Medulla oblongata (tissue), 1 donor: ENCODE results near the gene IRF6.
A peak's percentile ranks its signal among the peaks of the same experiment; 100 is the strongest.

Experiments
- DNase-seq: peaks from one replicate; pipeline ENCODE4 v3.0.0-alpha.2; 2015; ENCODE audit errors: extremely low spot score

IRF6 gene

DNA sequence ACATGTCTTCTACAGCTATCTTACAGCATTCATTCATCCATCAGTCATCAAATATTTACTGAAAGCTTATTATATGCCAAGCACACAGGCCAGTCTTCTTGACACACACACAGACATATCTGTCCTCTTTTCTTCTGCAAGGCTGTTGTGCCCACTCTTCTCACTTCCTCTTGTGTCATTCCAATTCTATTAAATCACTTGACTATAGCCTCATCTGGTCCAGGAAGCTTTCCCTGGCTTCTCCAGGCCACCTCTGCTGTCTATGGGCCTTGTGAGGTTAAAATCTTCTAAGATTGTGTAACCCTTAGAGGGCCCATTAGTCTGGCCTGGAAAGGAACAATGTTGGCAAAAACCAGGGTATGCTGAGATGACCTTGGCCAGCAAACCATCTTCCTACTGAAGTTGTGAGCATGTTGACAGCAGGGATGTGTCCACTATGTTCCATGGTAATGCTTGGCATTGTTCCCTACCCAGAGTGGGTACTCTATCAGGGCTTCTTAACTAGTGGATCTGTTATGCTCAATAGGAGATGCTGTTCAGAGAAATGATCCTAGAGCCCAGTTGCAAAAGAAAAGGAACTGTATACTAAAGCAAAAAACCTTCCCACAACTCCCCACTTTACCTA lies 44.8 kb downstream of the IRF6 start:
- DNase-seq = no peak

DNA sequence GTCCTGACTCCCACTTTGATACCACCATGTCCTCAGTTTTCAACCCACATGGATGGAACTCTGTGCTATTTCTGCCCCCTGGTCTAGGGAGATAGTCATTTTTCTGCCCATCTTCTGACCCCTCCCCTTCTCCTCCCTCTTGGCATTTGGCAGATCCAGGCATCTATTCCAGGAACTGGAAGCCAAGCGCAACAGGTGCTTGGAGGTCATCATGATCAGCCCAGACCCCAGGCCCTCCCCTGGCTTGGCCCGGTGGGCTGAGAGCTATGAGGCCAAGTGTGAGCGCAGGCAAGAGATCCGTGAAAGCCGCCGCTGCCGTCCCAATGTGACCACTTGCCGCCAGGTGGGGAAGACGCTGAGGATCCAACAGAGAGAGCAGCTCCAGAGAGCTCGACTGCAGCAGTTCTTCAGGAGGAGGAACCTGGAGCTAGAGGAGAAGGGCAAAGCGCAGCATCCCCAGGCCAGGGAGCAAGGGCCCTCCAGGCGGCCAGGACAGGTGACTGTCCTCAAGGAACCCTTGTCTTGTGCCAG lies 46.0 kb downstream of the IRF6 start:
- DNase-seq = no peak

DNA sequence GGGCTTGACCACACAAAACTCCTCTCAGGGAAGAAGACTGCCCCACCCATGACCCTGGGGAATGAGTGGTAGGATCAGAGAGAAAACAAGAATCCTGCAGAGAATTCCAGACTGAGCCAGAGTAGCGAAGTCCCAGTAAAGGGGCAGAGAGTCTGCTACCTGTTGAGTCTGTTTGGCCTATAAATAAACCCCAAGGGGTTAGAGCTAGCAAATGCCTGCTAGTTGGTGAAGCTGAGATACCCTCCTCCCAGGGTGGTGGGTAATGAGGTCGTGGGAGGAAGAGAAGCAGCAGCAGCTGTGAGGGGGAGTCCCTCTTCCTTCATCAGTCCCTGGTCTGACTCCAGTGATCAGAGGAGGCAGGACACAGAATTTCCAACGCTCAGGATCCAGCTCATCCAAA lies 47.5 kb downstream of the IRF6 start:
- DNase-seq = no peak

DNA sequence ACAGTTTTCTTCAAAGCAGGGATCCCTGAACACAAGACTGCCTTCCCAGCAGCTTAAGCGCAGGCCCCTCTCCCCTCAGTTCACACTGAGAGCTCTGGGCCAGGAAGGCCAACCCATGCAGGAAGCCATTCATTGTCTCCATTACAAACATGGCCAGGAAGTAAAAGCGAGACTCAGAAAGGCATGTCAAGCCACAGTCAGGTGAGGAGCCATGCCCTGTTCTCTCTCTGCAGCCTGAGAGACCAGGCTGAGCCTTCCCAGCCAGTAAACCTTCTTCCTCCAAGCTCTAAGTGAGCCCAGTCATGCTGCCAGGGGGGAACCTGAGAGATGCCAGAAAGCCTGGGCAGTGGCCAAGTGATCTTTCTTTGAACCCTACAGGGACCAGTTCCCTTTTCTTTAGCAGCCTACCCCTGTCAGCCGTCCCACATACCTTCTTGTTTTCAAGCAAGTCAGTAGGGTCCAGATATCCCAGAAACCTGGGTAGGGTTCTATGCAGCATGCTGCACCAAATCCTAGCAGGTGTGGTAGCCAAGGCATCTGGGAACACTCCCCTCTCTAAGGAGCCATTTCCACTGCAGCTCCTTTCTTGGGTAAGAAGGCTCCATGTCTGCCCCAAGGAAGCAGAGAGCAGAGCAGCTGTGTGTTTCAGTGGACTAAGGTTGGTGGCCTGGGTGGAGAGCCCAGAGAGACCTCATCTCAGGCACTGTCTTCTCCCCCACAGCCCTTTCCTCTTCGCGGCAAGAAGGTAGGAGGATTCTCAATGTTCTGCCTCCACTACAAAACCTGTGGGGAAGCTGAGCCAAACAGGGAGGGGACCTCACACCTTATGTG lies 49.1 kb downstream of the IRF6 start:
- peak; percentile 74 for DNase-seq

DNA sequence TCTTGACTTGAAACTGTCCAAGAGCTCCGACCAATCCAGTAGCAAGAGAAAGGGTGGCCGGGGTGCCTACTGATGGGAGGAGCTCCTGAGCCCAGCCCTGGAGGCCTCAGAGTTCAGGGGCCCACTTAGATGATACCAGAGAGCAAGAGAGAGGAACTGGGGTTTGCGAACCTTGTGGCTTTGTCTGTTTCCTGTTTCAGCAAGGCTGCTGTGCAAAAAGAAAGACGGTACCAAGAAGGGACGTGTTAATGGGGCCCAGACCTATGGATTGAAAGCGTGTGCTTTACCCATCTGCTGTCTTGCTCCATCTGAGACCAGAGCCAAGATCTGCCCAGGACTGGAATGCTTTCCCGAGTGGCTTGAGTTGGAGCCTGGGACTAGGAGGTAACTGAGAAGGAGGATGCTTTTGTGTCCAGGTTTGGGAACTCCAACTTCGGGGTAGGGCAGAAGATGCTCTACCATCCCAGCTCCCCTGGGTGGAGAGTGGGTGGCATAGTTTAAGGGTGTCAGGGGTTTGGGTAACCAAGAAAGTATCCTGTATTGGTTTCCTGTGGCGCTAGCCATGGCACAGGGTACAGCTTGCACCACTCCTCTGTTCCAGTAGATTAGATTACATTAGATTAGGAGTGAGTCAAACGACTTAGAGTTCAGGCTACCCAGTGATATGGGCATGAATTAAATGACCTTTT lies 49.9 kb downstream of the IRF6 start, which contains the start of gene TRAF3IP3:
Gene TRAF3IP3, plus strand, starts transcription at position 128 of the 689 bp plus-strand sequence. CDS start 3,987 bp downstream, outside the sequence.
- DNase-seq = peak; percentile 77

DNA sequence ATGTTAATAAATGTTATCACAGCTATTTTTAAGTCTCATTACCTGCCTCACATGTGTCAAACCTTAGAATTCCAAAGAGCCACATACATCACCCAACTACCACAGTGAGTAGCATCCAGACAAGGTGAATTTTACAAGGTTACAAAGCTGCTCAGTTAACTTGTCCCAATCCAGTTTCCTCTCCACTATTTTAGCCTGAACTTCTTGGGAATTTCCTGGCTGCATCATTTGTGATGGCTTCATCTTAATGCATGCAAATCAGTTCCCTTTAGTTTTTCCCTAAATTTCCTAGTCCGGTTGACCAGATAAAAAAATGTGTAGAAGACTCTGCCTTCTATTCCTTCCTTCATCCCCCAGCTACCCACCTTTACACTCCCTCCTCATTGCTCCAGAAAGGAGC lies 50.7 kb downstream of the IRF6 start:
- DNase-seq = no peak

DNA sequence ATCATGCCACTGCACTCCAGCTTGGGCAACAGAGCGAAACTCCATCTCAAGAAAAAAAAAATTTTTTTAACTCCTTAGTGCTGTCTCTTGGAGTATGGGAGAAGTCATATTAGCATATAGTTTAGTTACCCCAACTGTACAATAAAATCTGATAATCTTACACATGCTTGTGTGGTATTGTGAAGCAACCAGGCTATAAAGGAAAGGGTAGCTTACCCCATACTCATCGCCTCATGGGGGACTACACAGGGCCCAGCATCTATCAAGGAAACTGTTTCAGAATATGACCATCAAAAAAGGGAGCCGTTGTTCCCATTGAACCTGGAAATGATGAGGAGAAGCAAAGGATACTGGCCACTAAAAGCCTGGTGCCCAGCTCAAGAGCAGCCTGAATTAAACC lies 53.1 kb downstream of the IRF6 start:
- no peak for DNase-seq

DNA sequence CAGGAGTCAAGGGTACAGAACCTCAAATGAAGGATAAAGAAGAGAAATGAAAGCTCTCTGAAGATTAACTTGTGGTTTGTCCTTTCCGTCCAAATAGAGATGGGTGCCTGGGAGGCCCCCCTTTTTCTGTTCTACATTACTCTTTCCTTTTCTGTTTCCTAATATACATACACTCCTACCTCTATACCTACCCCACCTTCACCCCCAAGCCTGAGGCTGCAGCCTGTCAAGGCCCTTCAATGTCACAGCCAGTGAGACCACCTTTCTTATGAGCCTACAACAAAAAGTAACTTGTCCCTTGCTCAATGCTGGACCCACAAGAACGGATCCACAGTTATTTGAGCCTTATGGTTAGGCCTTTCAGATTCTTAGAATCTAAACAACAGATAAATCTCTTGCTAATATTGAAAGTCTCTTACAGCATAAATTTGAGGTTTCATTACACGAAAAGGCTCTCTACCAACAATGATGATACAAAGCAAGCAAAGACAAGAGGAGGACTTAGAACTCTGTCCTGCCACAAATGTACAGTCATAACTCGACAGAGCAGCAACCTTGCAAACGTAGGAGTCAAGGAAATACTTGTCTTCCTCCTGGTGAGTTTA lies 54.2 kb downstream of the IRF6 start:
- no peak for DNase-seq

DNA sequence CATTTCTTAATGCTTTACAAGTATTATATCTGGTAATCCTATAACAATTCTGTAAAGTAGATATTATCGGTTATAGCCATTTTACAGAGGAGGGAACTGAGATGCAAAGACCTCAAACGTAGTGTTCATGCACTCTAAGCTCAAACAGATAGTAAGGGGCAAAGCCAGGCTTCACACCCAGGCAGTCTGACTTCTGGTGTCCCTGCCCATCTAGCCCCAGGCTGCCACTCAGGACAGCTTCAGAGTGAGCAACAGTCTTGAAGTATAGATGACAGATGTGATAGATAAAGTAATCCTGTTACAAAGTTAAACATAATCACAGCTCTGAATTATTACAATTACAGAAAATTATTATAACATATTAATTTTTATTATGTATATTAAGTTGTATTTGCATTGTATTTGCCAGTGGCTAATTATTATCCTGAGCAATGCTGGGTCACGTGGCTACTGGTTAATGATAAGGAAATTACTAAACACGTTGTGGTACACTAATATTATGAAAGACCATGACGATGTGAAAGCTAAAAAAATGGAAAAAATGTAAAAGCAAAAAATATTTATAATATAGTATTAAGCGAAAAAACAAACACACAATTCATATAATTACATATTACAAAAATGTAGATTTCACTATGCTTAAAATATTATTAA lies 56.1 kb downstream of the IRF6 start:
- no peak for DNase-seq

DNA sequence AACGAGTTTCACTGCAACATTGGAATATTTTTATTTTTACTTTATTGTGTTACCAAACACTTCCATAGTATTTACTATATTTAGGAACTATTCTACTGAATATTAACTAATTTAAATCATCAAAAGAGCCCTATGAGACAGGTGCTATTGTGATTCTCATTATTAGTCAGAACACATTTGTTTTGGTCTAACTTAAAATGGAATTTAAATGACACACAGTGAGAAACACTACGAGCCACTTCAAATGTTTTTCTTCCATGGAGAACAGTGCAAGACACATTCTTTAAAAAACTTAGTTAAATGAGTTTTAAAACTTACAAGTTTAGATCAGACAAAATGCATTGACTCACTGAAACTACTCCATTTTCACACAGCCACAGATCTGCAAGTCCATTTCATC lies 56.7 kb downstream of the IRF6 start:
- no peak for DNase-seq

DNA sequence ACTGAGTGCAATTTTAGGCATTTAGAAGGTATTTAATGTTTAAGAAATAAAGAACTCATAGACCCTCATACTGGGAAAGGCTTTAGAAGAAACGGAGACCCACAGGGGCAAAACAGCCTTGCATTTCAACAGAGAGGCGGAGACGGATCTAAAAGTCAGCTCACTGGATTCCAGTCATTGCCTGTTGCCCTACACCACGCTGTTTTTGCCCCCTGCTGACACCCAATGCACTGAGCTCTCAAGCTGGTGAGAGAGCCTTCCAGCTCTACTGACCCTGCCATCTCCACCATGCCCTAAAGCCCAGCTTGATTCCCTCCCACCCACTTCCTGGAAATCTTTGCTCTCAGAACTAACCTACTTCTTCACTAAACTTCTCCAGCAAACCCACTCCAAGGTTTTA lies 57.3 kb downstream of the IRF6 start:
- no peak for DNase-seq

DNA sequence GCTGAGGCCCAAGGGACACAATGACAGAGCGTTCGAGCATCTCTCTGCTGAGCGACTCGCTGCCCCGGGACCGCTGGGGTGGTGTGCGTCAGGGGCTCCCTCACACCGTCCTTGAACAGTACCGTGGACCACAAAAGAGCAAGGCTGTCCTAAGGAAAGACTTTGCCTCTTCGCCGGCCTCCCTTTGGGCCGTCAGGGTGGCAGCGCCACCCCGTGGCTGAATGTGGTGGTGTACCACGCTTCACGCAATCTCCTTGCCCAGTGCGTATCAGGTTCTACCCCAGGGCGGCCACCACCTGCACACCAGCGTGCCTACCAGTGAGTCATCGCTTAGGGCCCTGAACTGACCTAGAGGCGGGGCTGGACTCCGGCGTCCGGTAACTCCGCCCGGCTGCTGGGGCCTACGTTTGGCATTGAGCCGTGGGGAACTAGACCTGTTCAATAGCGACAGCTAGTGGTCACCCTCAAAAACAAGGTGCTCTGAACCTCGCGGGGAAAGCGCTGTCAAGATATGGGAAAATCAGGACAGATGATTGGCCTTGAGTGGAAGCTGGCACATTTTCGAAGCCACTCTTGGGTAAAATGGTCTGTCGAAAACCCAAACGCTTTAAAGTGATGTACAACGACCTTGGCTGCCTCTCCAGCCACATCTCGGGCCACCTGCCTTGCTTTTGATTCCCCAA lies 58.2 kb downstream of the IRF6 start:
- DNase-seq = peak; percentile 94

DNA sequence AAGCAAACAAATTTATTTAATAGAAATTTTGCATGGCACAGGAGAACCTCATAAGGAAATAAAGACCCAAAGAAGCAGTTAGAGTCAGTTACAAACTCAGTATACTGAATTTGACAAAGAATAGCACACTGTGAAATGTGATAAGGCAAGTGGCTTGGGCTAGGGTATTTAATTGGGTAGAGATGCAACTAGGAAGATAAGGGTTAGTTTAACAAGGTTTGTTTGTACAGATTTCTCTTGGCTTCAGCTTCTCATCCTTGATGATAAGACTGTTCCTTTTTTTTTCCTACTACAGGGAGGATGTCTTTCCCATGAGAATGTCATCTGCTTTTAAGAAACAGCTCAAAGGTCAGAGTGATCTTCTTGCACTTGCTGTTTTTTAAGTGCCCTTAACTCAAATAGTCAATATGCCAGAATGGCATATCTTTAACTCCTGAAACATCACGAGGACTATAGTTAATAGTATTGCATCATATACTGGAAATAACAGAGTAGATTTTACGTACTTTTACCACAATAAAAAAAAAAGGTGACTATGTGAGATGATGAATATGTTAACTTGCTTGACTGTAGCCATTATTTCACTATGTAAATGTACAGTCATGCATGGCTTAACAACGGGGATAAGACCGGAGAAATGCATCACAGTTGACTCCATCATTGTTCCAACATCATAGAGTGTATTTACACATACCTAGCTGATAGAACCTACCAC lies 59.3 kb downstream of the IRF6 start:
- DNase-seq = no peak

DNA sequence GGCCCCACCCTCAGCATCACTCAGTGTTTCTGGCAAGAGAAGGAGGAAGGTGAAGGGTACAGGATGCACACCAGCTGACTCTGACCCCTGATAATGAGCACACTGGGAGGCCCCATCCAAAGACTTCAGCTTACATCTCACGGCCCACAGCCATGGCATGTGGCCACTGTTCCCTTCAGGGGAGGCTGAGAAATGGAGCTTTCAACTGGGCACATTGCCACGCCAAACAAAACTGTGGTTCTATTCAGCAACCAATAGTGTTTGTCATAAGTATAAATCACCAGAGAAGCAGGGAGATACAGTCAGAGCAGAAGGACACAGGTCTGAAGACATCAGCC lies 62.8 kb downstream of the IRF6 start:
- peak; percentile 51 for DNase-seq

DNA sequence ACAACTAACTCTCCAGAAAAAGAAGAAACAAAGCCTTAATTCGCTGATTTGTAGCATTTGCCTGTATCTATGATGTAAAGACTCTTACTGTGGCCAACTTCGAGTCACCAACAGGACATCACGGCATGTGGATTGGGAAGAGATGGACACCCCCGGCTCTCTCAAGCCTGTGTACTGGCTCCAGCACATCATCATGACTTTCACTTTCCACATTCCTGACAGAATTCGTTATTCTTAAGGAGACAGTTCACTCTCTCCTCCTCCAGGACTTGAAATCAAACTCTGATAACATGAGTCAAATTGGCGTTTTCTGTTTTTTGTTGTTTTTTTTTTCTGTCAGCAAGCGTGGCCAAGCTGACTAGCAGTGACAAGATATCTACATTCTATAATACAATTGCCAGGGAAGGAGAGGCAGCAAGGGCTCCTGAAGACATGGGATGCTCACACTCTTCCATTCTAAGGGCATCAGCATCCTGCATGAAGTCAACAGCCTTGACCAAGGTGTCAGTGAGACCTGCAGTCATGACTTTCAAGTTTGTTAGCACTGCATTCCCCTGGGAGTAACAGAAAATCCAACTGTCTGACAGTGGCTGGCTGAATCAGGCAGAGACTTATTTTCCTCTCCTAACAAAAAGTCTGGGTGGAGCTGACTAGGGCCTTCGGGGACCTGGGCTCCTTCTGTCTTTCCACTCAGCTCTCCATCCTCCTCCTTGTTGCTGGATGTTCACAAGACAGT lies 63.4 kb downstream of the IRF6 start:
- DNase-seq = peak; percentile 41

DNA sequence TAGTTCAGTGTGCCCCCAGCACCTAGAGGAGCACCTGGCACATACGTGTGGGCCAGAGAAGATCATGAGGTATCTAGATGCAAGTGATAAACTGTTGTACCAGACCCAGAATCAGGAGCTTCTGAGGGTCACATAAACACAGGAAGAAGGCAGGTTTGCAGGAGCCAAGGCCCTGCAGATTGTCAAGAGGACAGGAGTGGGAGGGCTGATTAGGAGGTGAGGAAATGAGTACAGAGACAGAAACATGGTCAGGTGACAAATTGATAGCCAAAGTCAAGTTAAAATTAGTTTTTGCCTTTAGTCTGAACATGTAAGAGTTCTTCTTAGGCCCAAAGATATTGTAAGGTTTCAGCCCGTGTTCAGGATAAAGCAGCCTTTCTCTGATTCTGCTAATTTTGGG lies 64.1 kb downstream of the IRF6 start:
- DNase-seq = no peak

DNA sequence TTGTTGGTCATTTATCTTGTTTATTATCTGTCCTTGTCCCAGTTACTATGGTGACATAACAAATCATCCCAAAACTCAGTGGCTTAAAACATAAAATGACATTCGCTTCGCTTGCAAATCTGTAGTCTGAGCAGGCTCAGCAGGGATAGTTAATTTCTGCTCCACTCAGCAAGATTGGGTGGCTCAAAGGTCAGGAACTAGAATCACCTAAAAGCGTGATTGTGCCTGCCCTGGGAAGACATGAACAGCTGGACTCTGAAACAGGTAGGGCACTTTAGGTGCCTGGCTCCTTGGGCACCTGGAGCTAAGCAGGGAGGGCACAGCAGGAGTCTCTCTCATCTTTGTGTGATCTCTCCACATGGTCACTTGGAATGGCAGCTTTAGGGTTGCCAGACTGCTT lies 64.7 kb downstream of the IRF6 start:
- no peak for DNase-seq

DNA sequence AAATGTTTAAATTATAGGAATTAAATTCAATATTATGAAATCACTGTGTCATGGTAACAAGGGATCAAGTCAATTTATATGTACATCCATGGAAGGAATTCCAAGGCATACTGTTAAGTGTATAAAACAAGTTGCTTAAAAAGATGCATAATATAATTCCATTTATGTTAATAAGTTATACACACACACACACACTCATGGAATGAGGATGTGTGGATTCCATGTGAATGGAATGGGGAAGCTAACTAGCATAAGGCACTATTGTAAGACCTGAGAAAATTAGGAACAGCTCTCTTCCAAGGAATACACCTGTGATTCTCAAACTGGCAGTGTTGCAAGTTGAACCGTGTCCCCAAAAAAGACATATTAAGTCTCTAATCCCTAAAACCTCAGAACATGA lies 67.7 kb downstream of the IRF6 start:
- DNase-seq = no peak

DNA sequence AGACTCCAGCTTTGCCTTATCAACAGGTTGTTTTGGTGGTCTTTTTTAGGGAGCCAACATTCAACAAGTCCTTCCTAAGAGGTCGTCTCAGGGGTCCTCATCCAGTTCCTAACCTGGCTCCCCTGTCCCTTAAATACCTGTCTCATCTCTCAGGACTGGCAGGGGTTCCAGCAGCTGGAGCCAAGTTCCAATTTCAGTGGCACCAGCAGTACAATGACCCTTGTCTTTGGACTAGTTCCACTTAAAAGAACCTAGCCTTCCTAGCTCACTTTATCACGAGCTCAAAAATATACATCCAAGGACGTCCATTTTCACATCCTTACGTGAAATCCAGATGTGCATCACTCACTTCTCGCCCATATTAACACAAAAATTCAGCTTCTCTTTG lies 68.8 kb downstream of the IRF6 start:
- DNase-seq = no peak
